ELR (cell line): ENCODE data around the gene MRFAP1.

Source experiments
- DNase-seq: peaks from one replicate; pipeline ENCODE4 v3.0.0-alpha.2; 2015; ENCODE audit warnings: low read depth

Gene MRFAP1

GRCh38 chr4:6640292-6641163 is at the start of gene MRFAP1:
Gene MRFAP1 (plus strand): TSS chr4:6640685. CDS start chr4:6640863, 178 bp downstream.
- DNase-seq: peak; percentile 94

GRCh38 chr4:6591313-6591712 is 49.2 kb upstream of the MRFAP1 start:
- DNase-seq: no peak

DNA sequence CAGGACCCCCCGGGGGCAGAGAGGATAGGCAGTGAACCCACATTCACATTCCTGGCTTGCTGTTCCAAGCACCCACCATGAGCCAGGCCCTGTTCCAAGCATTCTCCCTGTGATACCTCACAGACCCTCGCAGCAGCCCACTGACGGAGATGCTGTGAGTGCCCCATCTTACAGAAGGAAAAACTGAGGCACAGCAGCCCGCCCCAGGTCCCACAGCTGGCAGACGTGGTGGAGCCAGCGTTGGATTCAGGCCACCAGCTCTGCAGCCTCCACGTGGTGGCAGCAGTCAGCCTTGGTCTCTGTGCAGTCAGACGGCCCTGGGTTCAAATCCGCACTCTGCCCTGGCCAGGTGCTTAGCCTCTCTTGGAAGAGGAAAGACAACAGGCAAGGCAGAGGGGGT is 48.7 kb upstream of the MRFAP1 start:
- no peak for DNase-seq

- no peak for DNase-seq
These were observed 47.5 kb upstream of the MRFAP1 start for GRCh38 chr4:6592804-6593563.

GRCh38 chr4:6594341-6594740 is 46.1 kb upstream of the MRFAP1 start:
- no peak for DNase-seq

- DNase-seq: peak; percentile 49
These were observed 45.6 kb upstream of the MRFAP1 start for GRCh38 chr4:6594826-6595355.

DNA sequence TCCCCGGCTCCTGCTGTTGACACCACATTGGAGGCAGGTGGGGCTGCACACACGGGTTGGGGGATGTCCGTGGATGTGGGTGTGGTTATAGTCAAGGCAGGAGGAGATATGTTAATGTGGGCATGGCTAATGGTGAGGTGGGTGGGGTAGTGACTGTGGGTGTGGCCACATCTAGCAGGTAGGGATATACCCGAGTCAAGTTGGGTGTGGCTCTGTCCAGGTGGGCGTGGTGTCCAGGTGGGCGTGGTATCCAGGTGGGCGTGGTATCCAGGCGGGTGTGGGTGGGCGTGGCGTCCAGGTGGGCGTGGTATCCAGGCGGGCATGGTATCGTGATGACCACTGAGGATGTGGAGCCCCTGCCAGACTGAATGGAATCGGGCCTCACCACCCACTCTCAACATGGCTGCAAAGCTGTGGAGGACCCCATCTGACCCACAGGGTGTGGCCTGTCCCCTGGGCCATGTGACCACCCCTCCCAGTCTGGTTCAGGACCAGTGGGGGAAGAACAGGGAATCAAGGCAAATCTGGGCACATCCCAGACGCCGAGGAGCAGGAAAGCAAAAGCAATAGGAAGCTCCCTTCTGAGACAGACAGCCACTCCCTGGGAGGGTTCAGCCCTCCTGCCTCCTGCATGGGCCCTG is 44.5 kb upstream of the MRFAP1 start:
- DNase-seq: peak; percentile 5

DNA sequence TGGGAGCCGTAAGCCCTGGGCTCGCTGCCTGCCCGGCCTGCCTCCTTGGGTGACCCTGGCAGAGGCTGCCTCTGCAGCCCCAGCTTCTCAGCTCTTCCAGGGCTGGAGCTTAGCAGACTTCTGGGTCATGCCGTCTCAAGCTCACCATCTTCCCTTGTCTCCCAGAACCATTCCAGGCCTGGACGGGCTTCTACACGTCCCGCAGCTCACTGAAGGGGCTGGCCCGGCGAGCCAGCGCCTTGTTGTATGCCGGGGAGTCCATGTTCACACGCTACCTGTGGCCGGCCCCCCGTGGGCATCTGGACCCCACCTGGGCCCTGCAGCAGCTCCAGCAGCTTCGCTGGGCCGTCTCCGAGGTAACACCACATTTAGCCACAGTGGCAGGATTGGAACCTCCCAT is 43.5 kb upstream of the MRFAP1 start:
- DNase-seq: no peak

- no peak for DNase-seq
These were observed 42.4 kb upstream of the MRFAP1 start for GRCh38 chr4:6598127-6598526.

GRCh38 chr4:6598641-6599040 is 41.8 kb upstream of the MRFAP1 start:
- no peak for DNase-seq

GRCh38 chr4:6601661-6602250 is 38.7 kb upstream of the MRFAP1 start:
- DNase-seq: no peak

GRCh38 chr4:6602289-6602688 is 38.2 kb upstream of the MRFAP1 start:
- no peak for DNase-seq

GRCh38 chr4:6603128-6603527 is 37.4 kb upstream of the MRFAP1 start:
- no peak for DNase-seq

- DNase-seq: no peak
These were observed 35.4 kb upstream of the MRFAP1 start for GRCh38 chr4:6605114-6605513.

DNA sequence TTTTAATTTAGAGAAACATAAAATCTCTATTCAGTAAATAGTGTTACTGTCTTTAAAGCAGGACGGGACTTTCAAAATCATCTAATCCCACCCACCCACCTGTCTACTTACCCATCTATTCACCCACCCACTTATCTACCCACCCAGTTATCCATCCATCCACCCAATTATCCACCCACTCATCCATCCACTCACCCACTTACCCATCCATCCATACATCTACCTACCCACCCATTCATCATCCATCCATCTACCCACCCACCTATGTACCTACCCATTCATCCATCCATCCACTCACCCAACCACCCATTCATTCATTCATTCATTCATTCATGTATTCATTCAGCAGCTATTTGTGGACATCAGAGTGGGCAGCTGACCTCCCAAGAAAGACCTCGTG is 34.9 kb upstream of the MRFAP1 start:
- DNase-seq: no peak

DNA sequence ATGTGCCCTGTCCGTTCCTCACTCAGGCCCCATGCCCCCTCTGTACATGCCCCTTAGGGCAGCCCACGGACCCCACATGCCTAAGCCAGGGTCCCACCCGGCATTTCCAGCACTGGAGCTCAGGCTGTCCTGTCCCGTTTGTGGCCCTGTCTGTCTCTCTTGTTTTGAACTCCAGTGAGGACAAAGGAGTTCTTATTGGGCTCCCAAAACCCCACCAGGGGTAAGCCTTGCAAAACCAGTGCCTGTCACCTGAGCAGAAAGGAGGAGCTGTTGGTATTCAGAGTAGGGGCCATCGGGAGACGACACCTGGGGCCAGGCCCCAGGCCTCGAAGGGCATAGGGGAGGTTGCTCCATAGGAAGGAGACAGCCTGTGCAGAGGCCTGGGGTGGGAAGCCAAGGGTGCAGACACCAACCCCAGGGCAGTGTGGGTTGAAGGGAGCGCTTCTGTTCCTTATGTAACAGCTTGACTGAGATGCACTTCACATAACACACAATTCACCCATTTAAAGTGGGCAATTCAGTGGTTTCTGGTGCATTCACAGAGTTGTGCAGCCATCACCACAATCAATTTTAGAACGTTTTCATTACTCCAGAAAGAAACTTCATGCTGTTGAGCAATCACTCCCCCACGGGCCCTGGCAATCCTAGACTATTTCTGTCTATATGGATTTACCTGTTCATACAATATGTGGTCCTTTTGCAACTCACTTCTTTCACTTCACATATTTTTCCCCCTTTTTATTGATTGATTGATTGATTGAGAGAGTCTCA is 33.8 kb upstream of the MRFAP1 start:
- no peak for DNase-seq

DNA sequence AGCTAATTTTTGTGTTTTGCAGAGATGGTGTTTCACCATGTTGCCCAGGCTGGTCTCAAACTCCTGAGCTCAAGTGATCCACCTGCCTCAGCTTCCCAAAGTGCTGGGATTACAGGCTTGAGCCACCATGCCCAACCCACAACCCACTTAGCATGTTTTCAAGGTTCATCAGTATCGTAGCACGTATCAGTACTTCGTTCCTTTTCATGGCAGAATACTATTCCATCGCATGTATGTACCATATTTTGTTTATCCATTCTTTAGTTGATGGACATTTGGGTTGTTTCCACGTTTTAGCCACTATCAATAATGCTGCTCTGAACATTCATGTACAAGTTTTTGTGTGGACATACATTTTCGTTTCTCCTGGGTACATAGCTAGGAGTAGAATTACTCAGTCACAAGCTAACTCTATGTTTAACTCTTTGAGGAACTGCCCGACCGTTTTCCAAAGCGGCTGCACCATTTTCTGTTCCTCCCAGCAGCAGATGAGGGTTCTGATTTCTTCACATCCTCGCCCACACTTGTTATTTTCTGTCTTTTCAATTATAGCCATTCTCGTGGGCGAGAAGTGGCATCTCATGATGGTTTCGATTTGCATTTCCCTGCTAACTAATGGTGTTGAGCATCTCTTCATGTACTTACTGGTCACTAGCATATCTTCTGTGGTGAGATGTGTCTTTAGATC is 33.0 kb upstream of the MRFAP1 start:
- no peak for DNase-seq

GRCh38 chr4:6608758-6609414 is 31.6 kb upstream of the MRFAP1 start:
- DNase-seq: no peak

DNA sequence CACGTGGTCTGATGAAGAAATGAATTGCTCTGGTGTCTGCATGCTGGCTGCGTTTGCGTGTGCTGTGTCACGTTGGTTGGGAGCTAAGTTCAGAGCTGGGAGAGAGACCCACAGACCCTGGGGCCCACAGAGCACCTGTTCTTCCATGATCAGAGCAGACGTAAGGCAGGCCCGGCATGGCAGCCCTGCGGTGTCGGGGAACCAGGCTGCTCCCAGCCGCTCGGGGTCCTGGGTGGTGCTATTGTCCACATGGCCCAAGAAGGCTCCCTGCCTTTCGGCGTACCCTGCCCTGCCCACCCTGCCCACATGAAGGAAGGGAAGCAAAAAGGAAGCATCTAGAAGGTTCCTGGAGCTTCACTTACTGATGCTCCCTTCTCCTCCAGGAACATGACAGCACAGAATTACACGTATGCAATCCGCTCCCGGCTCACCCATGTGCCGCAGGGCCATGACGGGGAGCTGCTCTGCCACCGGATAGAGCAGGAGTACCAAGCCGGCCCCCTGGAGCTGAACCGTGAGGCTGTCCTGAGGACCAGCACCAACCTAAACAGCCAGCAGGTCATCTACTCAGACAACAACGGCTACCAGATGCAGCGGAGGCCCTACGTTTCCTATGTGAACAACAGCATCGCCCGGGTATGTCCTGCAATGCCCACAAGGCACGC is 30.9 kb upstream of the MRFAP1 start:
- DNase-seq: no peak
